HG03139 (cell line): ENCODE measurements around the gene TRIM40.

Experiments
- ATAC-seq: cut with Tn5 transposase; IDR thresholded peaks from one replicate; pipeline ENCODE4 v1.9.1; 2021; ENCODE audit not compliant: unreplicated experiment

The TRIM40 gene

GRCh38 chr6:30147096-30147495 lies 11.2 kb downstream of the TRIM40 start:
- no peak for ATAC-seq

GRCh38 chr6:30149234-30149633 lies 13.3 kb downstream of the TRIM40 start:
- ATAC-seq: no peak

DNA sequence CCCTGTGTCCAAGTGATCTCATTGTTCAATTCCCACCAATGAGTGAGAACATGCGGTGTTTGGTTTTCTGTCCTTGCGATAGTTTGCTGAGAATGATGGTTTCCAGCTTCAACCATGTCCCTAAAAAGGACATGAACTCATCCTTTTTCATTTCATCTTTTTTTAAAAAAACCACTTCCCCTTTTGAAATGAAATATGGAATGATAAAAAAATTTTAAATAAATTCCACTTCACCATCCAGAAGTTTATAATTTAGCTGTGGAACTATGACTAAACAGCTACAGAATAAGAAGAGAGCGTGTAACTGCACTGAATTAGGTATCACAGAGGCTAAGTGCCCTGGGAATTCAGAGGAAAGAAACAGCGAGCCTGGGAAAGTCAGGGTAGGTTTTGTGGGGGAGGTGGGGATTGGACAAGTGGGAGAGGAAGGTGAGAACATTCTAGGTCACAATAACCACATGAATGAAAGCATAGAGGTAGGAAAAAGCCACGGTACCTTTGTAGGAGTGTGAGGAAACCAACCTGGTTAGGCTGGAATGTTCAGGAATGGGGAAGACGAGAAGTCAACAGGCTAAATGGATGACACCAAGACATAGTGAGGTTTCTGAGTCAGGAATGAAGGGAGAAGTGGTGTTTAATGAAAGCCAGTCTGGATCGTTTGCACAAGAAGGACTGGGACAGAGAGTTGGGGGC lies 14.1 kb downstream of the TRIM40 start:
- no peak for ATAC-seq

DNA sequence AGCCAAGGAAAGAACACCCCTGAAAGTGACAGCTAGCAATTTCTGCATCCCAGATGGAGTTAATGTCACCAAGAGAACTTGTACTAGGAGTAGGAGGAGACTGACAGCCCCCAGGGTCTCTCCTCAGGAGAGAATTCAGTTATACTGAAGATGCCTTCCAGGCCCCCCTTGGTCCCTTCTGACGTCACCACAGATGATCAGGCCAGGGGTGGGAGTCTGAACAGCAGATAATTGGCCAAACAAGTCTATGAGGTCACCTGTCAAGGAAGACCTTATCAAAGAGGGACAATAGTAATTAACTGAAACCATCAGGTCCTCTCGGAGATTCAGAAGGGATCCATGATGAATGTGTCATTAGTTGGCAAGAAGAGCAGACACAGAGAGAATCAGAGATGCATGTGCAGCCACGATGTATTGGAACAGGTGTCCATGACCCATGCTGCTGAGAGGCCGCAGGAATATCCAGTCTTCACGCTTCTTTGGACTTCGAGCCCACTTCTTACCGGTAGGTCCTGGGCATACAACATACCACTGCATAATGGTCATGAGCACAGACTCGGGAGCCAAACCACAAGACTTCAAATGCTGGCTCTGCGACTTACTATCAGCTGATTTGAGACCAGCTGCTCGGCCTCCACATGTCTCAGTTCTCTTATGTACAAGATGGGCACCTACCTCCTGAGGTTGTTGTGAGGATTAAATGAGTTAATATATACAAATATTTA lies 14.9 kb downstream of the TRIM40 start:
- ATAC-seq: no peak

DNA sequence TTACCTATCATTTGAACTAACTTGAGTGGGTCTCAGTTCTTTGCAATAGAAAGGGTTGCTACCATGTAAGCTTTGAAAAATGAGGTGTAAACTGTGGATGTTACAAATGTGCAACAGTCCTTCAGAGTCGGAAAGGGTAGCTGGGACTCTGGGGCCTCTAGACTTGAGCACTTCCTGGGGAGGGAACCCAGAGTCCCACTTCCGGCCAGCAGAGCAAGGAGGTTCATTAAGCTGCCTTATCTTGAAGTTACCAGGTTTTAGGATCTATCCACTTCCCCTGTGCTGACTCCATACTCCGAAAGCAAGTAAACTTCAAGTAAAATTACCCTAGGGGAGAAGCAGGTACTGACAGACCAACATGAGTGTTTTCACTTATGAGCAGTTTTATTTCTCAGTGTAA lies 15.6 kb downstream of the TRIM40 start:
- ATAC-seq: no peak

DNA sequence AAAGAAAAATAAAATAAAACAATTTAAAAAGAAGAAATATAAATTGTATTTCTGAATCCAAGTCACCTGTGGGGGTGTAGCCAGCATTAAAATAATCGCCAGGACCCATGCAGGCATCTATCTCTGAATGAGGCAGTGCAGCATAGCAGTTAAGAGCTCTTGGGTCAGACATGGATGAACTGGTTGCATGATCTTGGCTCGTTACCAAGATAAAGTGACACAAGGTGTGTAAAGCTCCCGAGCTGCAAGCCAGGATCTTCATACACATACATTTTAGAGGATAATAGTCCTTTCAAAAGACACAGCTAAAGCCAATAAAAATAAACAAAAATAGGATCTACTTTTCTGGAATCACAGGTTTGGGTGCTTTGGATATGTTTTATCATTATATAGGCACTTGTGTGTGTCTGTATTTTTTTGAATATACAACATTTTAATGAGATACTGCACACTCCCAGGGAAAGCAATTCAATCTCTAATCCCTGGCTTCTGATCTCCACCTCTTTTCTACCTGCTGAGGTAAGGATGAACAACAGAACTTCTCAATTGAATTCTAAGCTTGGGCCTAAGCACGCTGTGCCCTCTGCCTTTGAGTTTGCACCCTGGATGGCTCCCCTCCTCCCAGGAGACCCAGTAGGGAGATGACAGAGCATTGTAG lies 16.2 kb downstream of the TRIM40 start:
- no peak for ATAC-seq

- no peak for ATAC-seq
Observed at GRCh38 chr6:30152910-30153610, 17.1 kb downstream of the TRIM40 start.

DNA sequence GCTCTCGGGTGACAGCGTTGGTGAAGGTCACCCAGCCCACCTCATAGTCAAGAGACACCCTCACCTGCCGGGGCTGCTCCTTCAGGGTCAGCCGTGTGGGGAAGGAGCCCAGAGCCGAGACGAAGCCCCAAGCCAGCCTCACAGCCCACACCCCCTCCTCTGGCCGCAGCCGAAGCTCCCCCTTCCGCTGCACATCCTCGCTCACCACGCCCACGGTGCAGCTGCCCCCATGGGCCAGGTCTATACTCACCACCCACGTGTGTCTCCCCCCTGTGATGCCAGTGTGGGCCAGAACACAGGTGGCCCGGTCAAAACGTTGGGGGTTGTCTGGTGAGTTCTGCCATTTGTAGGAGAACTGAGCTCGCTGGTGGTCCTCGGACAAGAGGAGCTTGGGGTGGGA lies 18.1 kb downstream of the TRIM40 start:
- ATAC-seq: no peak

DNA sequence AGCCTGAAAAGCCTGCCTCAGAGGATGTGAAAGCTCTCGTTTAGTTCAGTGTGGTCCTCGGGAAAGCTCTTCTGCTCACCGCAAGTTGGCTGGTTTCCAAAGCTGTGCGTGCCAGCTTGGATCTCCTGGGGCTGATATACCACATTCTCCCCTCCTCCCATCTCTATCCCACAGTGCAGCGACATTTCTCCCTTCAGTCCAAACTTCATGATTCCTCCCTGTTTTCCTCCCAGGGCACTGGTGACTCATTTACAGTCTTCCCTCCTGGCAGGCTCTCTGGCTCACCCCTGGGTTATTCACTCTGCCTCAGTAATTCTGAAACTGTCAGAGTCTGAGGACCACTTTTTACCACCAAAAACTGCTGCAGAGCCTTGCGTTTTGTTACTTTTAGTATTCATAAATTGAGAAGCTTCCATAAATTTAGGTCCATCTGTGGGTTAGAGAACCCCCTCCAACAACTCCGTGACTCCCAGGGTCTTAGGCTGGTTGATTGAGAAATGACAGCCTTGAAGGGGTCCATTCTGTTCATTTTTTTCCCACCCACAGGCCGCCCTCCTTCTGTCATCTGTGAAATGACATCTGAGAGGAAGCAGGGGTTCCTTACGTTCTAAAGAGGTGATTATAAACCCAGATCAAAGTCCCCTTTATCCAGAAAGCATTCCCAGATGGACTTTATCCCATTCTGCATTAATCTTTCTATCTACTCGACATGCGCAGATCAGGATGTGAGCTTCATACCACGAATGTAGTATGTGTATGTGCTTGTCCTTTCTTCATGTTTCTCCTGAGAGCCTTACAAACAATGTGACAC lies 19.0 kb downstream of the TRIM40 start:
- no peak for ATAC-seq

- no peak for ATAC-seq
Observed at GRCh38 chr6:30155520-30156261, 19.8 kb downstream of the TRIM40 start.

- ATAC-seq: no peak
Observed at GRCh38 chr6:30156262-30156599, 20.3 kb downstream of the TRIM40 start.

DNA sequence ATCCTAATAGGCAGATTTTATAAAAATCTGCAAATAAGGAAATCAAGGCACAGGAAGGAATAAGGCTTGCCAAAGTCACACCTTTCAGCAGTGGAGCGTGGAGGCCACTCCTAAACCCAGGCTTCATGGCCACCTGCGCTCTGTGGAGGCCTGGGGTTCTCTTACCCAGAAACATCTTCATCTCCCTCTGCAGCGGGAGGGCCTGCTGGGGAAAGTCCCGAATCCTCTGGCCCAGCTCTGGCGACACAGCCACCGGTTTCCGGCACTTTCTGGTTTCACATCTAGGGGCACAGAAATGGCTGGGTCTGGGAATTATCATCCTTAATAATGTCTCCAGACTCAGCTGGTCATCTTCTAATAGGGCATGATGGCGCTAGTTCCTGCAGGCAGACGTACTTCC lies 20.8 kb downstream of the TRIM40 start:
- ATAC-seq: no peak

DNA sequence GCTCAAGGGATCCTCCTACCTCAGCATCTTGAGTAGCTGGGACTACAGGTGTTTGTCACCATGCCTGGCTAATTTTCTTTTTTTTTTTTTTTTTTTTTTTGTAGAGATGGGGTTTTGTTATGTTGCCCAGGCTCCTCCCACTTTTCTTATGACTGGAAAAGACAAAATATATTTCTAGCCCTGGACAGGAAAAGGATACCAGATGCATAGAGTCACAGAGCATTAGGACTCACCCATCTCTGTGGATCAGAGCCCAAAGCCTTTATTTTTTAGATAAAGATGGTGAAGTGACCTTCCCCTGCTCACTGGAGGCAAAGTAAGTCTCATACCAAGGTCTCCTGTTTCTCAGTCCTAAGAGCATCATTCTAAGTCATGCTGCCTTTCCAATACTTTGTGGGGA lies 21.6 kb downstream of the TRIM40 start:
- ATAC-seq: no peak

DNA sequence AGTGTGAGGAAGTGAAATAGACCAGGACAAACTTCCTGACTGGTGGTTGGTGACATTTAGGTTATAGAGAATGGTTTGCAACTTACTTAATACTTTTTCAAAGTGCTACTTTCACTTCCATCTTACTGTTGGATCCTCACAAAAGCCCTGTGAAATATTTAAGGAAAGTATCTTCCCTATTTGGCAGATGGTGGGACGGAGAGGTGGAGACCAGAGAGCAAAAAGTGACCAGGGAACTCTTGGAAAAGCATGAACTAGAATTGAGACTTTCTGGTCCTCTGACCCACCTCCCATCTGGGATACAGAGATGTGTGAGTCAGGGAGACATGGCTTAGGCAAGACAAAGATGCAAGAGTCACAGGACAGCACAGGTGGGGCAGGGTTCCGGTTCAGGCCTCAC lies 22.1 kb downstream of the TRIM40 start:
- no peak for ATAC-seq

- ATAC-seq: no peak
Observed at GRCh38 chr6:30158475-30159040, 22.6 kb downstream of the TRIM40 start.

DNA sequence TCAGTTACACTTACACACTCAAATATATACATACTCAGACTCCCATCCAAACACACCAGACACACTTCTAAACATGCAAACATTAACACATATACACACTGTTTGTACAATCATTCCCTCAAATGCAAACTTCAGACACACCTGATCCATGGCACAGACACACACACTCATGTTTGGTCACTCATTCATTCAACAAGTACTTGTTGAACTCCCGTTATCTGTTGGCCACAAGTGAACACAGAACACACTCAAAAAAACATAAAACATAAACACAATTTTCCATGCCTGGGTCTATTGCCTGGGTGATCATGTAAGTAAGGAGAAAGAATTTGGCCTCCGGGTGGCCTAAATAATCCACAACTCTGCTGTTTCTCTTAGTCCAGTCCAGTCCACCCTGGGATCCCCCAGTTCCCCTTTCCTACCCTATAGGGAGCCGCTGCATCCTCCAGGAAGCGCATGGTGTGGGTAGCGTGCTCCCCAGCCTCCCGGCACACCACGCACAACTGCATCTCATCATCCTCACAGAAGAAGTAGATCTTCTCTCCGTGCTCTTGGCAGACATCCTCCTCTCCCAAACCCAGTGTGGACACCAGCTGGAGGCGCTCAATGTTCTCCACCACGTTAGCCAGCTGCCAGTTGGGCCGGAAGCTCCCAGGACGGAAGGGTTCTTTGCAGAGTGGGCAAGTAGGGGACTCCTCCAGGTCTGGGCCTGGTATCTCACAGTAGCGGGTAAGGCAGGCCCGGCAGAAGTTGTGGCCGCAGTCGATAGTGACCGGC lies 24.3 kb downstream of the TRIM40 start:
- no peak for ATAC-seq

GRCh38 chr6:30160785-30161531 lies 25.0 kb downstream of the TRIM40 start, which contains the start of gene TRIM10:
TSS of gene TRIM10 (minus strand) at chr6:30161211. CDS start at chr6:30160858, 353 bp downstream.
- ATAC-seq: no peak
